SK-N-SH treated with all-trans-retinoic acid at 6 μM for 48 hours (cell line): ENCODE data around the gene SH3BP5.

Experiments
- ATAC-seq: fragments of 200-7000 bp; cut with Tn5 transposase; 3 replicates; pipeline ENCODE4 v1.9.1; 2020; ENCODE audit warnings: mild to moderate bottlenecking, moderate library complexity
- BACH2 ChIP-seq: fragments of 250-450 bp; sonication (Bioruptor Pico); IDR thresholded peaks from 2 replicates; pipeline ENCODE4 v1.9.0; 2021; ENCODE audit warnings: mild to moderate bottlenecking, borderline replicate concordance
- CSDC2 ChIP-seq: fragments of 250-450 bp; sonication (Bioruptor Pico); IDR thresholded peaks from 2 replicates; pipeline ENCODE4 v1.5.0; 2020; ENCODE audit warnings: mild to moderate bottlenecking, moderate library complexity
- ESRRG ChIP-seq: fragments of 250-450 bp; sonication (Bioruptor Pico); IDR thresholded peaks from 2 replicates; pipeline ENCODE4 v1.6.1; 2021; ENCODE audit warnings: mild to moderate bottlenecking
- GLIS3 ChIP-seq: fragments of 250-450 bp; sonication (Bioruptor Pico); IDR thresholded peaks from 2 replicates; pipeline ENCODE4 v1.5.0; 2020; ENCODE audit warnings: mild to moderate bottlenecking, moderate library complexity
- ISL1 ChIP-seq: fragments of 250-450 bp; sonication (Bioruptor Pico); IDR thresholded peaks from 2 replicates; pipeline ENCODE4 v2.1.2; 2022; ENCODE audit warnings: mild to moderate bottlenecking, moderate library complexity
- OSR1 ChIP-seq: fragments of 250-450 bp; sonication (Bioruptor Pico); IDR thresholded peaks from 2 replicates; pipeline ENCODE4 v1.8.0; 2022; ENCODE audit warnings: moderate library complexity, mild to moderate bottlenecking, inconsistent platforms
- PPARA ChIP-seq: fragments of 250-450 bp; sonication (Bioruptor Pico); IDR thresholded peaks from 2 replicates; pipeline ENCODE4 v1.5.0; 2020; ENCODE audit warnings: mild to moderate bottlenecking, borderline replicate concordance
- RARB ChIP-seq: fragments of 250-450 bp; sonication (Bioruptor Pico); IDR thresholded peaks from 2 replicates; pipeline ENCODE4 v1.8.0; 2021; ENCODE audit warnings: mild to moderate bottlenecking, moderate library complexity
- SNAI2 ChIP-seq: fragments of 250-450 bp; sonication (Bioruptor Pico); IDR thresholded peaks from 2 replicates; pipeline ENCODE4 v1.5.0; 2020; ENCODE audit warnings: mild to moderate bottlenecking, moderate library complexity
- TCF4 ChIP-seq: fragments of 250-450 bp; sonication (Bioruptor Pico); IDR thresholded peaks from 2 replicates; pipeline ENCODE4 v1.8.0; 2021; ENCODE audit warnings: mild to moderate bottlenecking, moderate library complexity, borderline replicate concordance
- TOX ChIP-seq: fragments of 250-450 bp; sonication (Bioruptor Pico); IDR thresholded peaks from 2 replicates; pipeline ENCODE4 v1.8.0; 2021; ENCODE audit warnings: mild to moderate bottlenecking, moderate library complexity, borderline replicate concordance
- ZC3H10 ChIP-seq: fragments of 250-450 bp; sonication (Bioruptor Pico); IDR thresholded peaks from 2 replicates; pipeline ENCODE4 v1.5.1; 2021; ENCODE audit warnings: mild to moderate bottlenecking, moderate library complexity
- ZFP30 ChIP-seq: fragments of 450-650 bp; formaldehyde crosslinking; IDR thresholded peaks from 2 replicates; pipeline ENCODE4 v1.5.0; 2022; ENCODE audit warnings: mild to moderate bottlenecking, moderate library complexity
- ZNF565 ChIP-seq: fragments of 450-650 bp; formaldehyde crosslinking; conservative IDR thresholded peaks from 2 replicates; pipeline ENCODE4 v1.5.0; 2020; ENCODE audit warnings: low read depth, mild to moderate bottlenecking, moderate library complexity
- ZNF70 ChIP-seq: fragments of 450-650 bp; formaldehyde crosslinking; IDR thresholded peaks from 2 replicates; pipeline ENCODE4 v1.5.0; 2020; ENCODE audit warnings: mild to moderate bottlenecking, moderate library complexity
- ZNF8 ChIP-seq: fragments of 450-650 bp; formaldehyde crosslinking; IDR thresholded peaks from 2 replicates; pipeline ENCODE4 v1.5.0; 2020; ENCODE audit warnings: mild to moderate bottlenecking, moderate library complexity
- TF ChIP-seq, protein P1 (sequence below): fragments of 250-450 bp; sonication (Bioruptor Pico); IDR thresholded peaks from 2 replicates; pipeline ENCODE4 v1.8.0; 2020; ENCODE audit warnings: mild to moderate bottlenecking, moderate library complexity, borderline replicate concordance
- TF ChIP-seq, protein P2 (sequence below): fragments of 250-450 bp; sonication (Bioruptor Pico); IDR thresholded peaks from 2 replicates; pipeline ENCODE4 v1.8.0; 2021; ENCODE audit warnings: low read depth, mild to moderate bottlenecking, moderate library complexity, borderline replicate concordance
- TF ChIP-seq, protein P3 (sequence below): fragments of 250-450 bp; sonication (Bioruptor Pico); IDR thresholded peaks from 2 replicates; pipeline ENCODE4 v1.5.1; 2020; ENCODE audit warnings: low read depth, mild to moderate bottlenecking, moderate library complexity
- TF ChIP-seq, protein P4 (sequence below): fragments of 250-450 bp; sonication (Bioruptor Pico); IDR thresholded peaks from 2 replicates; pipeline ENCODE4 v1.5.0; 2020; ENCODE audit warnings: mild to moderate bottlenecking, moderate library complexity

Gene SH3BP5

DNA sequence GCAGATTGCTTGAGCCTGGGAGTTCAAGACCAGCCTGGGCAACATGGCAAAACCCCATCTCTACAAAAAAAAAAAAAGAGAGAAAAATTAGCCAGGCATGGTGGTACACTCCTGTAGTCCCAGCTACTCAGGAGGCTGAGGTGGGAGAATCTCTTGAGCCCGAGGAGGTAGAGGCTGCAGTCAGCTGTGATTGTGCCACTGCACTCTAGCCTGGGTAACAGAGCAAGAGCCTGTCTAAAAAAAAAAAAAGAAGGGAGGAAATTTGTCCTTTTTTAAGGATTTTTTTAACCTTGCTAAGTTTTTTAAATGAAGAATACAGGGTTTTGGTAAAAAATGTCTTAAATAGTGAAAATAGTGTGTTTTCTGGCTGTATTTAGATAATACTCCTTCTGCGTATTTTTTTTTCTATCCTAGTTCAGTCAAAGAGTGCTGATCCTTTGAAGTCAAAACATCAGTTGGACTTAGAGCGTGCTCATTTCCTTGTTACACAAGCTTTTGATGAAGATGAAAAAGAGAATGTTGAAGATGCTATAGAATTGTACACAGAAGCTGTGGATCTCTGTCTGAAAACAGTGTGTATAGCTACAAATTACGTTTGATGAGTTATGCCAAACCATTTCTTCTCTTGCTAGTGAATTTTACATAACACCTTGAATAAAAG, 115.2 kb downstream of the SH3BP5 start:
- TF ChIP-seq GLIS3 (CRISPR knock-in tag) (no peak), ZNF8 (no peak)
- TF ChIP-seq, protein P1, sequence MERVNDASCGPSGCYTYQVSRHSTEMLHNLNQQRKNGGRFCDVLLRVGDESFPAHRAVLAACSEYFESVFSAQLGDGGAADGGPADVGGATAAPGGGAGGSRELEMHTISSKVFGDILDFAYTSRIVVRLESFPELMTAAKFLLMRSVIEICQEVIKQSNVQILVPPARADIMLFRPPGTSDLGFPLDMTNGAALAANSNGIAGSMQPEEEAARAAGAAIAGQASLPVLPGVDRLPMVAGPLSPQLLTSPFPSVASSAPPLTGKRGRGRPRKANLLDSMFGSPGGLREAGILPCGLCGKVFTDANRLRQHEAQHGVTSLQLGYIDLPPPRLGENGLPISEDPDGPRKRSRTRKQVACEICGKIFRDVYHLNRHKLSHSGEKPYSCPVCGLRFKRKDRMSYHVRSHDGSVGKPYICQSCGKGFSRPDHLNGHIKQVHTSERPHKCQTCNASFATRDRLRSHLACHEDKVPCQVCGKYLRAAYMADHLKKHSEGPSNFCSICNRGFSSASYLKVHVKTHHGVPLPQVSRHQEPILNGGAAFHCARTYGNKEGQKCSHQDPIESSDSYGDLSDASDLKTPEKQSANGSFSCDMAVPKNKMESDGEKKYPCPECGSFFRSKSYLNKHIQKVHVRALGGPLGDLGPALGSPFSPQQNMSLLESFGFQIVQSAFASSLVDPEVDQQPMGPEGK = no peak
- TF ChIP-seq, protein P2, sequence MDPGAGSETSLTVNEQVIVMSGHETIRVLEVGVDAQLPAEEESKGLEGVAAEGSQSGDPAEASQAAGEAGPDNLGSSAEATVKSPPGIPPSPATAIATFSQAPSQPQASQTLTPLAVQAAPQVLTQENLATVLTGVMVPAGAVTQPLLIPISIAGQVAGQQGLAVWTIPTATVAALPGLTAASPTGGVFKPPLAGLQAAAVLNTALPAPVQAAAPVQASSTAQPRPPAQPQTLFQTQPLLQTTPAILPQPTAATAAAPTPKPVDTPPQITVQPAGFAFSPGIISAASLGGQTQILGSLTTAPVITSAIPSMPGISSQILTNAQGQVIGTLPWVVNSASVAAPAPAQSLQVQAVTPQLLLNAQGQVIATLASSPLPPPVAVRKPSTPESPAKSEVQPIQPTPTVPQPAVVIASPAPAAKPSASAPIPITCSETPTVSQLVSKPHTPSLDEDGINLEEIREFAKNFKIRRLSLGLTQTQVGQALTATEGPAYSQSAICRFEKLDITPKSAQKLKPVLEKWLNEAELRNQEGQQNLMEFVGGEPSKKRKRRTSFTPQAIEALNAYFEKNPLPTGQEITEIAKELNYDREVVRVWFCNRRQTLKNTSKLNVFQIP (CRISPR knock-in tag) = no peak
- no peak for ATAC-seq

DNA sequence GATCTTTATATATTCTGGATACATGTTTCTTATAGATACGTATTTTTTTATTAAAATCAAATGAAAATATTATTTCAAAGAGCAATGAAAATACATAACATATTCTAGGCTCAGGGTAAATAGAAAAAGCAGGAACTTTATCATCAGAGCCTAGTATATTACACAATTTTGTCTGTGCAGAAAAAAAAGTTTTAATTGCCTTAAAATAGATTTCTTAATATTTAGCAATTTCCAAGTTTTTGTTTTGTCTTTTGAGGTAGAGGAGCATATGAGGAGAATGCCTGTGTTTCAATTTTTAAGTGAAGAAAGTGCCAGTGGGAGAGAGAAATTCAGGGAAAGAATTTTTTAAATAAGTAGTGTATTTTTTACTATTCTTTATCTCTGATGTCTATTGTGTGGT, 115.9 kb downstream of the SH3BP5 start:
- no peak for TF ChIP-seq GLIS3 (CRISPR knock-in tag)
- no peak for TF ChIP-seq ZC3H10 (CRISPR knock-in tag)
- no peak for TF ChIP-seq CSDC2
- TF ChIP-seq BACH2 (CRISPR knock-in tag) = no peak
- TF ChIP-seq, protein P3, sequence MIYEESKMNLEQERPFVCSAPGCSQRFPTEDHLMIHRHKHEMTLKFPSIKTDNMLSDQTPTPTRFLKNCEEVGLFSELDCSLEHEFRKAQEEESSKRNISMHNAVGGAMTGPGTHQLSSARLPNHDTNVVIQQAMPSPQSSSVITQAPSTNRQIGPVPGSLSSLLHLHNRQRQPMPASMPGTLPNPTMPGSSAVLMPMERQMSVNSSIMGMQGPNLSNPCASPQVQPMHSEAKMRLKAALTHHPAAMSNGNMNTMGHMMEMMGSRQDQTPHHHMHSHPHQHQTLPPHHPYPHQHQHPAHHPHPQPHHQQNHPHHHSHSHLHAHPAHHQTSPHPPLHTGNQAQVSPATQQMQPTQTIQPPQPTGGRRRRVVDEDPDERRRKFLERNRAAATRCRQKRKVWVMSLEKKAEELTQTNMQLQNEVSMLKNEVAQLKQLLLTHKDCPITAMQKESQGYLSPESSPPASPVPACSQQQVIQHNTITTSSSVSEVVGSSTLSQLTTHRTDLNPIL (CRISPR knock-in tag) = no peak
- no peak for TF ChIP-seq OSR1 (CRISPR knock-in tag)
- no peak for TF ChIP-seq ISL1 (CRISPR knock-in tag)
- TF ChIP-seq SNAI2 (CRISPR knock-in tag) = no peak
- no peak for TF ChIP-seq ZNF70 (CRISPR knock-in tag)
- TF ChIP-seq, protein P2 (CRISPR knock-in tag) = no peak
- TF ChIP-seq ZFP30 = no peak
- no peak for TF ChIP-seq TOX
- TF ChIP-seq PPARA (CRISPR knock-in tag) = no peak
- no peak for TF ChIP-seq ZNF8
- TF ChIP-seq, protein P1 = no peak
- no peak for TF ChIP-seq ESRRG
- TF ChIP-seq RARB (CRISPR knock-in tag) = no peak
- TF ChIP-seq, protein P4, sequence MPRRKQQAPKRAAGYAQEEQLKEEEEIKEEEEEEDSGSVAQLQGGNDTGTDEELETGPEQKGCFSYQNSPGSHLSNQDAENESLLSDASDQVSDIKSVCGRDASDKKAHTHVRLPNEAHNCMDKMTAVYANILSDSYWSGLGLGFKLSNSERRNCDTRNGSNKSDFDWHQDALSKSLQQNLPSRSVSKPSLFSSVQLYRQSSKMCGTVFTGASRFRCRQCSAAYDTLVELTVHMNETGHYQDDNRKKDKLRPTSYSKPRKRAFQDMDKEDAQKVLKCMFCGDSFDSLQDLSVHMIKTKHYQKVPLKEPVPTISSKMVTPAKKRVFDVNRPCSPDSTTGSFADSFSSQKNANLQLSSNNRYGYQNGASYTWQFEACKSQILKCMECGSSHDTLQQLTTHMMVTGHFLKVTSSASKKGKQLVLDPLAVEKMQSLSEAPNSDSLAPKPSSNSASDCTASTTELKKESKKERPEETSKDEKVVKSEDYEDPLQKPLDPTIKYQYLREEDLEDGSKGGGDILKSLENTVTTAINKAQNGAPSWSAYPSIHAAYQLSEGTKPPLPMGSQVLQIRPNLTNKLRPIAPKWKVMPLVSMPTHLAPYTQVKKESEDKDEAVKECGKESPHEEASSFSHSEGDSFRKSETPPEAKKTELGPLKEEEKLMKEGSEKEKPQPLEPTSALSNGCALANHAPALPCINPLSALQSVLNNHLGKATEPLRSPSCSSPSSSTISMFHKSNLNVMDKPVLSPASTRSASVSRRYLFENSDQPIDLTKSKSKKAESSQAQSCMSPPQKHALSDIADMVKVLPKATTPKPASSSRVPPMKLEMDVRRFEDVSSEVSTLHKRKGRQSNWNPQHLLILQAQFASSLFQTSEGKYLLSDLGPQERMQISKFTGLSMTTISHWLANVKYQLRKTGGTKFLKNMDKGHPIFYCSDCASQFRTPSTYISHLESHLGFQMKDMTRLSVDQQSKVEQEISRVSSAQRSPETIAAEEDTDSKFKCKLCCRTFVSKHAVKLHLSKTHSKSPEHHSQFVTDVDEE (CRISPR knock-in tag) = no peak
- TF ChIP-seq ZNF565 (CRISPR knock-in tag) = no peak
- no peak for TF ChIP-seq TCF4 (CRISPR knock-in tag)
- ATAC-seq = no peak
